ENCODE data around the gene GFI1B.
A peak's percentile ranks its signal among the peaks of the same experiment; 100 is the strongest.

Gene GFI1B

DNA sequence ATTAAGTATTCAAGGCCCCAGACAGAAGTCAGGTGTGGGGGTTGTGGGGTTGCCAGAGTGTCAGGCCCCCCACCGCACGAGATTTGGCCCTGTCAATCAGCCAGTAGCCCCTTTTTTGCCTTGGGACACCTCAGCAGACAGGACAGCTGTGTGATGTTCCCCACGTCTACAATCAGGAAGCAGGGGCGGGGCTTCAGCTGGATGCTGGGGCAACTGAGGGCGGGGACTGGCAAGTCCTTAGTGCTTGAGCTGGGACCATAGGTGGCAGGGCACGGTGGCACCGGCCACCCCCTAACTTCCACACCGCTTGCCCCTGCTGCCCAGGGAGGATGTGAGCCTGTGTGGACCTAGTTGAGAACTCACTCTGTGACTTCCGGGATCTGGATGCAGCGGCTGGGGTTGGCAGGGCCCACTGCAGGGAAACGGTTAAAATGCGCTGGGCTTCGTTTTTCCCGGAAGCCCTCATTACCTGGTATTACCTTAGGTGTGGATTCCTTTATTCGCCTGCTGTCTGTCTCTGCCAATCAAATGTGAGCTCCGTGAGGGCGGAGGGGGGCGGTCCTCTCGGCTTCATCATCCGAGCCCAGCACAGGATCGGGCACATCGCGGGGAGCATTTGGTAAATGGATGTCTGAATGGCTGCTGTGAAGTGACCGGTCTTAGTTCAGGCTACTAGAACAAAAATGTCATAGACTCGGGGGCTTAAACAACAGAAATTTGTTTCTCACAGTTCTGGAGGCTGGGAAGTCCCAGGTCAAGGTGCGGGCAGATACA lies 44.8 kb downstream of the GFI1B start:
- H2BK120ac ChIP-seq (ENCODE audit: insufficient read depth, low read length, poor library complexity) = no peak overlapping the region
- no CpG with 5 or more reads among the region's 26 CpGs for WGBS (ENCODE audit: extremely low coverage, insufficient coverage, insufficient read length)
- no peaks in the 10 kb centered on the region for H3K79me1 ChIP-seq (ENCODE audit: low read length)
- H3K4me1 ChIP-seq (ENCODE audit: control insufficient read depth in 1 of 2, insufficient read depth in 2 of 2, low read length in 2 of 2) = no peaks in the 10 kb centered on the region
- H3K4me3 ChIP-seq (ENCODE audit: low read depth, low read length) = no peak overlapping the region
- H3K4me2 ChIP-seq (ENCODE audit: low read length) = no peak overlapping the region
- no peaks in the 10 kb centered on the region for H3K79me2 ChIP-seq (ENCODE audit: control insufficient read depth, insufficient read depth, low read length, poor library complexity)
- no peaks in the 10 kb centered on the region for H3K27me3 ChIP-seq (ENCODE audit: insufficient read depth, low read length)
- H3K9me3 ChIP-seq (ENCODE audit: insufficient read depth, low read depth, low read length) = no peaks in the 10 kb centered on the region
- H3K36me3 ChIP-seq (ENCODE audit: control insufficient read depth in 1 of 2, insufficient read depth in 2 of 2, low read length in 2 of 2) = no peaks in the 10 kb centered on the region
- no peak overlapping the region for H4K91ac ChIP-seq (ENCODE audit: low read depth, low read length)
- peak in 1 of 2 donors; percentile 36 for DNase-seq
- no peak overlapping the region for H2BK12ac ChIP-seq (ENCODE audit: low read length)
- no peak overlapping the region for H4K8ac ChIP-seq (ENCODE audit: low read depth, low read length)
- no peak overlapping the region for H3K18ac ChIP-seq (ENCODE audit: low read length)
- H2AFZ ChIP-seq (ENCODE audit: insufficient read depth, low read length, poor library complexity) = no peak overlapping the region
- H3K23ac ChIP-seq (ENCODE audit: low read length) = no peak overlapping the region
- no peak overlapping the region for H3K9ac ChIP-seq (ENCODE audit: low read length)
- no peak overlapping the region for H2BK5ac ChIP-seq (ENCODE audit: low read depth, low read length, poor library complexity)
- H2AK5ac ChIP-seq (ENCODE audit: low read length) = no peak overlapping the region
- H3K14ac ChIP-seq (ENCODE audit: low read length) = no peak overlapping the region
- no peak overlapping the region for H4K12ac ChIP-seq (ENCODE audit: low read depth, low read length)
- no peak overlapping the region for H3K27ac ChIP-seq (ENCODE audit: low read depth, low read length)
- H3K4ac ChIP-seq (ENCODE audit: low read depth, low read length) = no peak overlapping the region

- H3K14ac ChIP-seq (ENCODE audit: low read length) = no peak overlapping the region
- no peak overlapping the region for H2BK5ac ChIP-seq (ENCODE audit: low read depth, low read length, poor library complexity)
- peaks cover 9% of the 10 kb centered on the region for H3K79me2 ChIP-seq (ENCODE audit: control insufficient read depth, insufficient read depth, low read length, poor library complexity)
- H2AK5ac ChIP-seq (ENCODE audit: low read length) = no peak overlapping the region
- H3K18ac ChIP-seq (ENCODE audit: low read length) = no peak overlapping the region
- no peak overlapping the region for H3K23ac ChIP-seq (ENCODE audit: low read length)
- peaks cover 3 to 5% of the 10 kb centered on the region in 2 experiments for H3K4me1 ChIP-seq (ENCODE audit: control insufficient read depth in 1 of 2, insufficient read depth in 2 of 2, low read length in 2 of 2)
- no peak overlapping the region for H3K4ac ChIP-seq (ENCODE audit: low read depth, low read length)
- no peak overlapping the region for H3K4me2 ChIP-seq (ENCODE audit: low read length)
- no peak overlapping the region for H2BK12ac ChIP-seq (ENCODE audit: low read length)
- no peak overlapping the region for H3K27ac ChIP-seq (ENCODE audit: low read depth, low read length)
- no peak overlapping the region for H4K8ac ChIP-seq (ENCODE audit: low read depth, low read length)
- H3K4me3 ChIP-seq (ENCODE audit: low read depth, low read length) = no peak overlapping the region
- WGBS (ENCODE audit: extremely low coverage, insufficient coverage, insufficient read length) = no CpG with 5 or more reads among the region's 3 CpGs
- DNase-seq = no peak
- no peak overlapping the region for H4K12ac ChIP-seq (ENCODE audit: low read depth, low read length)
- no peaks in the 10 kb centered on the region for H3K27me3 ChIP-seq (ENCODE audit: insufficient read depth, low read length)
- no peak overlapping the region for H2AFZ ChIP-seq (ENCODE audit: insufficient read depth, low read length, poor library complexity)
- H3K36me3 ChIP-seq (ENCODE audit: control insufficient read depth in 1 of 2, insufficient read depth in 2 of 2, low read length in 2 of 2) = no peaks in the 10 kb centered on the region
- no peaks in the 10 kb centered on the region for H3K9me3 ChIP-seq (ENCODE audit: insufficient read depth, low read depth, low read length)
- H3K79me1 ChIP-seq (ENCODE audit: low read length) = peaks cover 10% of the 10 kb centered on the region
- H2BK120ac ChIP-seq (ENCODE audit: insufficient read depth, low read length, poor library complexity) = no peak overlapping the region
- no peak overlapping the region for H3K9ac ChIP-seq (ENCODE audit: low read length)
- no peak overlapping the region for H4K91ac ChIP-seq (ENCODE audit: low read depth, low read length)
Observed at GRCh38 chr9:133026426-133026825, 47.9 kb downstream of the GFI1B start.

- peaks cover 2% of the 10 kb centered on the region for H3K9me3 ChIP-seq (ENCODE audit: insufficient read depth, low read depth, low read length)
- H3K23ac ChIP-seq (ENCODE audit: low read length) = no peak overlapping the region
- no peak overlapping the region for H3K18ac ChIP-seq (ENCODE audit: low read length)
- H3K79me2 ChIP-seq (ENCODE audit: control insufficient read depth, insufficient read depth, low read length, poor library complexity) = peaks cover 11% of the 10 kb centered on the region
- H3K27me3 ChIP-seq (ENCODE audit: insufficient read depth, low read length) = no peaks in the 10 kb centered on the region
- H2AFZ ChIP-seq (ENCODE audit: insufficient read depth, low read length, poor library complexity) = no peak overlapping the region
- peaks cover 6 to 8% of the 10 kb centered on the region in 2 experiments for H3K4me1 ChIP-seq (ENCODE audit: control insufficient read depth in 1 of 2, insufficient read depth in 2 of 2, low read length in 2 of 2)
- no peak overlapping the region for H2AK5ac ChIP-seq (ENCODE audit: low read length)
- H3K4me2 ChIP-seq (ENCODE audit: low read length) = no peak overlapping the region
- no peak overlapping the region for H3K4ac ChIP-seq (ENCODE audit: low read depth, low read length)
- H2BK5ac ChIP-seq (ENCODE audit: low read depth, low read length, poor library complexity) = no peak overlapping the region
- H4K12ac ChIP-seq (ENCODE audit: low read depth, low read length) = no peak overlapping the region
- no peak overlapping the region for H4K91ac ChIP-seq (ENCODE audit: low read depth, low read length)
- no peak for DNase-seq
- no peak overlapping the region for H3K4me3 ChIP-seq (ENCODE audit: low read depth, low read length)
- no peak overlapping the region for H3K14ac ChIP-seq (ENCODE audit: low read length)
- no peak overlapping the region for H2BK120ac ChIP-seq (ENCODE audit: insufficient read depth, low read length, poor library complexity)
- H3K27ac ChIP-seq (ENCODE audit: low read depth, low read length) = no peak overlapping the region
- peaks cover 10% of the 10 kb centered on the region for H3K79me1 ChIP-seq (ENCODE audit: low read length)
- H4K8ac ChIP-seq (ENCODE audit: low read depth, low read length) = no peak overlapping the region
- no peak overlapping the region for H3K9ac ChIP-seq (ENCODE audit: low read length)
- no peak overlapping the region for H2BK12ac ChIP-seq (ENCODE audit: low read length)
- WGBS (ENCODE audit: extremely low coverage, insufficient coverage, insufficient read length) = no CpG with 5 or more reads among the region's 5 CpGs
- no peaks in the 10 kb centered on the region for H3K36me3 ChIP-seq (ENCODE audit: control insufficient read depth in 1 of 2, insufficient read depth in 2 of 2, low read length in 2 of 2)
Observed at GRCh38 chr9:133027134-133027533, 48.6 kb downstream of the GFI1B start.

DNA sequence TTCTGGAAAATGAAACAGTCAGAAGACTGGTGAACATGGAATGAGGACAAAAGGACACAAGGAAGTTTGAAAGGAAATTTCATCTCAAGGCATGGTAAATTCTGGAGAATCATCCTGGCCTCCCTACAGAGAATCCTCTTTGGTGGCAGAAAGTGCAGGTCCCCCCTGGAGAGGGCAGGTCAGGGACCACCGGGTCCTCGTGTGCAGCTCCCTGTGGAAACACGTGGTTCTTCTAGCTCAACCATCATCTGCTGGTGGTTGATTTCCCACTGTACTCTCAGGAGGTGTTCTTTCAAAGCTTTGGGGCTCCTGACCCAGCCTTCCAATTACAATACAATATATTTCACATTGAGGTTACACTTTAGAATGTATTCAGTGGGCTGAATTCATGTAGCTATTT lies 49.7 kb downstream of the GFI1B start:
- Histone ChIP-seq H3K36me3 (ENCODE audit: control insufficient read depth in 1 of 2, insufficient read depth in 2 of 2, low read length in 2 of 2) (peaks cover 2% of the 10 kb centered on the region in 2 experiments), H3K27ac (ENCODE audit: low read depth, low read length) (no peak overlapping the region), H2AK5ac (ENCODE audit: low read length) (no peak overlapping the region), H3K23ac (ENCODE audit: low read length) (no peak overlapping the region), H2BK120ac (ENCODE audit: insufficient read depth, low read length, poor library complexity) (no peak overlapping the region), H3K4me1 (ENCODE audit: control insufficient read depth in 1 of 2, insufficient read depth in 2 of 2, low read length in 2 of 2) (peaks cover 6 to 8% of the 10 kb centered on the region in 2 experiments), H3K9ac (ENCODE audit: low read length) (no peak overlapping the region), H3K79me2 (ENCODE audit: control insufficient read depth, insufficient read depth, low read length, poor library complexity) (peaks cover 11% of the 10 kb centered on the region), H3K4ac (ENCODE audit: low read depth, low read length) (no peak overlapping the region), H3K9me3 (ENCODE audit: insufficient read depth, low read depth, low read length) (peaks cover 2% of the 10 kb centered on the region), H3K4me3 (ENCODE audit: low read depth, low read length) (no peak overlapping the region), H3K14ac (ENCODE audit: low read length) (no peak overlapping the region), H4K91ac (ENCODE audit: low read depth, low read length) (no peak overlapping the region), H2AFZ (ENCODE audit: insufficient read depth, low read length, poor library complexity) (no peak overlapping the region), H4K8ac (ENCODE audit: low read depth, low read length) (no peak overlapping the region), H3K79me1 (ENCODE audit: low read length) (peaks cover 10% of the 10 kb centered on the region), H2BK12ac (ENCODE audit: low read length) (no peak overlapping the region), H3K27me3 (ENCODE audit: insufficient read depth, low read length) (no peaks in the 10 kb centered on the region), H2BK5ac (ENCODE audit: low read depth, low read length, poor library complexity) (no peak overlapping the region), H3K4me2 (ENCODE audit: low read length) (no peak overlapping the region), H4K12ac (ENCODE audit: low read depth, low read length) (no peak overlapping the region), H3K18ac (ENCODE audit: low read length) (no peak overlapping the region)
- WGBS (ENCODE audit: extremely low coverage, insufficient coverage, insufficient read length) = no CpG with 5 or more reads among the region's 3 CpGs
- no peak for DNase-seq
